SK-N-SH treated with all-trans-retinoic acid at 6 μM for 48 hours (cell line): ENCODE results near the gene ZMIZ2.

ENCODE experiments used
- ATAC-seq: fragments of 200-7000 bp; cut with Tn5 transposase; 3 replicates; pipeline ENCODE4 v1.9.1; 2020; ENCODE audit warnings: mild to moderate bottlenecking, moderate library complexity
- ARNTL ChIP-seq: fragments of 450-650 bp; formaldehyde crosslinking; IDR thresholded peaks from 2 replicates; pipeline ENCODE4 v1.5.0; 2020; ENCODE audit warnings: low read depth, mild to moderate bottlenecking, moderate library complexity, borderline replicate concordance
- BACH2 ChIP-seq: fragments of 250-450 bp; sonication (Bioruptor Pico); IDR thresholded peaks from 2 replicates; pipeline ENCODE4 v1.9.0; 2021; ENCODE audit warnings: mild to moderate bottlenecking, borderline replicate concordance
- CREB5 ChIP-seq: fragments of 250-450 bp; sonication (Bioruptor Pico); IDR thresholded peaks from 2 replicates; pipeline ENCODE4 v1.5.1; 2020; ENCODE audit warnings: low read depth, mild to moderate bottlenecking, moderate library complexity
- CSRNP3 ChIP-seq: fragments of 250-450 bp; sonication (Bioruptor Pico); IDR thresholded peaks from 2 replicates; pipeline ENCODE4 v1.5.1; 2021; ENCODE audit warnings: mild to moderate bottlenecking, moderate library complexity
- ESRRG ChIP-seq: fragments of 250-450 bp; sonication (Bioruptor Pico); IDR thresholded peaks from 2 replicates; pipeline ENCODE4 v1.6.1; 2021; ENCODE audit warnings: mild to moderate bottlenecking
- GLIS3 ChIP-seq: fragments of 250-450 bp; sonication (Bioruptor Pico); IDR thresholded peaks from 2 replicates; pipeline ENCODE4 v1.5.0; 2020; ENCODE audit warnings: mild to moderate bottlenecking, moderate library complexity
- ISL1 ChIP-seq: fragments of 250-450 bp; sonication (Bioruptor Pico); IDR thresholded peaks from 2 replicates; pipeline ENCODE4 v2.1.2; 2022; ENCODE audit warnings: mild to moderate bottlenecking, moderate library complexity
- PATZ1 ChIP-seq: fragments of 250-450 bp; sonication (Bioruptor Pico); IDR thresholded peaks from 2 replicates; pipeline ENCODE4 v1.8.0; 2020; ENCODE audit warnings: mild to moderate bottlenecking, moderate library complexity, borderline replicate concordance
- SNAI2 ChIP-seq: fragments of 250-450 bp; sonication (Bioruptor Pico); IDR thresholded peaks from 2 replicates; pipeline ENCODE4 v1.5.0; 2020; ENCODE audit warnings: mild to moderate bottlenecking, moderate library complexity
- TCF4 ChIP-seq: fragments of 250-450 bp; sonication (Bioruptor Pico); IDR thresholded peaks from 2 replicates; pipeline ENCODE4 v1.8.0; 2021; ENCODE audit warnings: mild to moderate bottlenecking, moderate library complexity, borderline replicate concordance
- TOX ChIP-seq: fragments of 250-450 bp; sonication (Bioruptor Pico); IDR thresholded peaks from 2 replicates; pipeline ENCODE4 v1.8.0; 2021; ENCODE audit warnings: mild to moderate bottlenecking, moderate library complexity, borderline replicate concordance
- TSHZ2 ChIP-seq: fragments of 250-450 bp; sonication (Bioruptor Pico); IDR thresholded peaks from 2 replicates; pipeline ENCODE4 v1.5.0; 2020; ENCODE audit warnings: mild to moderate bottlenecking, moderate library complexity
- ZFP3 ChIP-seq: fragments of 250-450 bp; sonication (Bioruptor Pico); IDR thresholded peaks from 2 replicates; pipeline ENCODE4 v1.5.0; 2020; ENCODE audit warnings: mild to moderate bottlenecking, moderate library complexity
- ZFP30 ChIP-seq: fragments of 450-650 bp; formaldehyde crosslinking; IDR thresholded peaks from 2 replicates; pipeline ENCODE4 v1.5.0; 2022; ENCODE audit warnings: mild to moderate bottlenecking, moderate library complexity
- ZNF565 ChIP-seq: fragments of 450-650 bp; formaldehyde crosslinking; conservative IDR thresholded peaks from 2 replicates; pipeline ENCODE4 v1.5.0; 2020; ENCODE audit warnings: low read depth, mild to moderate bottlenecking, moderate library complexity
- ZNF70 ChIP-seq: fragments of 450-650 bp; formaldehyde crosslinking; IDR thresholded peaks from 2 replicates; pipeline ENCODE4 v1.5.0; 2020; ENCODE audit warnings: mild to moderate bottlenecking, moderate library complexity
- ZNF8 ChIP-seq: fragments of 450-650 bp; formaldehyde crosslinking; IDR thresholded peaks from 2 replicates; pipeline ENCODE4 v1.5.0; 2020; ENCODE audit warnings: mild to moderate bottlenecking, moderate library complexity

Gene ZMIZ2

GRCh38 chr7:44750424-44750823 lies 1.8 kb downstream of the ZMIZ2 start:
- TF ChIP-seq CREB5 (CRISPR knock-in tag) (no peak), BACH2 (no peak), CSRNP3 (no peak), SNAI2 (CRISPR knock-in tag) (no peak), ZNF565 (CRISPR knock-in tag) (no peak), GLIS3 (no peak), TCF4 (CRISPR knock-in tag) (no peak), PATZ1 (CRISPR knock-in tag) (no peak), ESRRG (CRISPR knock-in tag) (no peak), ARNTL (CRISPR knock-in tag) (no peak), ZFP3 (no peak), ZFP30 (CRISPR knock-in tag) (no peak), TOX (CRISPR knock-in tag) (no peak), ISL1 (CRISPR knock-in tag) (no peak), ZNF70 (CRISPR knock-in tag) (no peak)
- ATAC-seq = no peak

GRCh38 chr7:44750921-44751571 lies 2.4 kb downstream of the ZMIZ2 start:
- ATAC-seq = no peak
- TF ChIP-seq ZFP3 = no peak
- TF ChIP-seq PATZ1 (CRISPR knock-in tag) = no peak
- TF ChIP-seq, all 23 proteins: peak for 0

- ATAC-seq = no peak
- no peak for TF ChIP-seq SNAI2 (CRISPR knock-in tag)
Measured at GRCh38 chr7:44752822-44753221, 4.2 kb downstream of the ZMIZ2 start.

GRCh38 chr7:44754802-44755697 lies 6.4 kb downstream of the ZMIZ2 start:
- ATAC-seq = no peak

More at GRCh38 chr7:44754802-44755697, 6.4 kb downstream of the ZMIZ2 start:
- TF ChIP-seq ESRRG (CRISPR knock-in tag) = no peak
- no peak for TF ChIP-seq TCF4 (CRISPR knock-in tag)
- no peak for TF ChIP-seq BACH2
- no peak for TF ChIP-seq TSHZ2 (CRISPR knock-in tag)
- TF ChIP-seq TOX (CRISPR knock-in tag) = no peak
- TF ChIP-seq ZFP3 = no peak
- TF ChIP-seq ARNTL (CRISPR knock-in tag) = no peak
- TF ChIP-seq PATZ1 (CRISPR knock-in tag) = no peak
- no peak for TF ChIP-seq GLIS3
- no peak for TF ChIP-seq CREB5 (CRISPR knock-in tag)
- no peak for TF ChIP-seq SNAI2 (CRISPR knock-in tag)
- no peak for TF ChIP-seq ZNF8
